Measurements from ENCODE around the gene OR10AG1. TPM values are rescaled to one million over a fixed set of nuclear protein-coding genes. Genes with fewer than 3 reads are reported as not detected.

Gene OR10AG1, protein sequence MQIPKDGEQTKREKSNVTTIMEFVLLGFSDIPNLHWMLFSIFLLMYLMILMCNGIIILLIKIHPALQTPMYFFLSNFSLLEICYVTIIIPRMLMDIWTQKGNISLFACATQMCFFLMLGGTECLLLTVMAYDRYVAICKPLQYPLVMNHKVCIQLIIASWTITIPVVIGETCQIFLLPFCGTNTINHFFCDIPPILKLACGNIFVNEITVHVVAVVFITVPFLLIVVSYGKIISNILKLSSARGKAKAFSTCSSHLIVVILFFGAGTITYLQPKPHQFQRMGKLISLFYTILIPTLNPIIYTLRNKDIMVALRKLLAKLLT
- total RNA-seq (ENCODE audit: unreplicated experiment): not detected
- long read RNA-seq: 0 reads

DNA sequence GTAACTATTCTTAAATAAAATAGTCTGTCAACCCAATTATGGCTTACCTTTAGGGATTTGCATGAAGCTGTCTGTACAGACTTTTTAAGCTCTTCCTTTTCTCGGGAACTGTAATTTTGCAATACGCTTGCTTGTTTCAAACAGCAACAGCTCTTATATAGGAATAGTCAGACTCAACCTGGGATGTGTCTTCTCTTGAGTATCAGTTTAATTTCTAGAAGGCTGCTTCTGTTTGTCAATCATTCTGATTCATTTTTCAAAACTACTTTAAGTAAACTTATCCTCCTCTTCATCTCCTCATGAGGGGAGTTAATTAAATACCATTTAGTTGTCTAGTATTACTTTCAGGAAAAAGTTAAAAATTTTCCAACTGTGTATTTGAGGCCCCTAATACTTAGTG, at the start of gene OR10AG1:
Gene OR10AG1 (minus strand): TSS at position 101 of the 400 bp plus-strand sequence. CDS start 38 bp downstream, at position 63.
- no peak within 1 kb of the TSS for H3K27ac Mint-ChIP-seq (ENCODE audit: unreplicated experiment)
- no peaks in the 10 kb centered on the region for H3K9me3 Mint-ChIP-seq (ENCODE audit: unreplicated experiment)
- no peaks in the 10 kb centered on the region for H3K36me3 Mint-ChIP-seq (ENCODE audit: unreplicated experiment)
- H3K27me3 Mint-ChIP-seq (ENCODE audit: unreplicated experiment): no peaks in the 10 kb centered on the region
- TF ChIP-seq, protein P1, sequence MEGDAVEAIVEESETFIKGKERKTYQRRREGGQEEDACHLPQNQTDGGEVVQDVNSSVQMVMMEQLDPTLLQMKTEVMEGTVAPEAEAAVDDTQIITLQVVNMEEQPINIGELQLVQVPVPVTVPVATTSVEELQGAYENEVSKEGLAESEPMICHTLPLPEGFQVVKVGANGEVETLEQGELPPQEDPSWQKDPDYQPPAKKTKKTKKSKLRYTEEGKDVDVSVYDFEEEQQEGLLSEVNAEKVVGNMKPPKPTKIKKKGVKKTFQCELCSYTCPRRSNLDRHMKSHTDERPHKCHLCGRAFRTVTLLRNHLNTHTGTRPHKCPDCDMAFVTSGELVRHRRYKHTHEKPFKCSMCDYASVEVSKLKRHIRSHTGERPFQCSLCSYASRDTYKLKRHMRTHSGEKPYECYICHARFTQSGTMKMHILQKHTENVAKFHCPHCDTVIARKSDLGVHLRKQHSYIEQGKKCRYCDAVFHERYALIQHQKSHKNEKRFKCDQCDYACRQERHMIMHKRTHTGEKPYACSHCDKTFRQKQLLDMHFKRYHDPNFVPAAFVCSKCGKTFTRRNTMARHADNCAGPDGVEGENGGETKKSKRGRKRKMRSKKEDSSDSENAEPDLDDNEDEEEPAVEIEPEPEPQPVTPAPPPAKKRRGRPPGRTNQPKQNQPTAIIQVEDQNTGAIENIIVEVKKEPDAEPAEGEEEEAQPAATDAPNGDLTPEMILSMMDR (IDR thresholded peaks at IDR 0.05; ENCODE audit: partially characterized antibody, unreplicated experiment): no peak
- no peak for DNase-seq
- H3K4me1 Mint-ChIP-seq (ENCODE audit: low read depth, unreplicated experiment): no peaks in the 10 kb centered on the region
- H3K4me3 Mint-ChIP-seq (ENCODE audit: unreplicated experiment): no peak within 1 kb of the TSS

DNA sequence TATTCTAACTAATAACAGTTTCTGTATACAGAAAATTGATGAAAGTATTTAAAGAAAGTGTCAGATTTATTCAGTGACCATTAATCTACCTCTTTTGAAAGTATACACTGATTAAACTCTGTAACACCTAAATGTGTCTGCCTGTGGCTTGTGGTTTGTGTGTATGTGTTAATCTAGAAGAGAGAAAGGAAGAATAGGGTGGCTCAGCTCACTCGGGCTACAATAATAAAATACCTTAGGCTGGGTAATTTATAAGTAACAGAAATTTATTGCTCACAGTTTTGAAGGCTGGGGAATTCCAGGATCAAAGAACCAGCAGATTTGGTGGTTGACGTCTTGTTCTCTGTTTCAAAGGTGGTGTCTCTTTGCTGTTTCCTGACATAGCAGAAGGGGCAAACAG, 44.1 kb upstream of the OR10AG1 start:
- Mint-ChIP-seq H3K4me1 (ENCODE audit: low read depth, unreplicated experiment) (no peaks in the 10 kb centered on the region), H3K27me3 (ENCODE audit: unreplicated experiment) (no peaks in the 10 kb centered on the region), H3K27ac (ENCODE audit: unreplicated experiment) (no peak overlapping the region), H3K9me3 (ENCODE audit: unreplicated experiment) (peaks cover 3% of the 10 kb centered on the region), H3K4me3 (ENCODE audit: unreplicated experiment) (no peak overlapping the region), H3K36me3 (ENCODE audit: unreplicated experiment) (no peaks in the 10 kb centered on the region)
- DNase-seq: no peak
- TF ChIP-seq, protein P1 (IDR thresholded peaks at IDR 0.05; ENCODE audit: partially characterized antibody, unreplicated experiment): no peak

DNA sequence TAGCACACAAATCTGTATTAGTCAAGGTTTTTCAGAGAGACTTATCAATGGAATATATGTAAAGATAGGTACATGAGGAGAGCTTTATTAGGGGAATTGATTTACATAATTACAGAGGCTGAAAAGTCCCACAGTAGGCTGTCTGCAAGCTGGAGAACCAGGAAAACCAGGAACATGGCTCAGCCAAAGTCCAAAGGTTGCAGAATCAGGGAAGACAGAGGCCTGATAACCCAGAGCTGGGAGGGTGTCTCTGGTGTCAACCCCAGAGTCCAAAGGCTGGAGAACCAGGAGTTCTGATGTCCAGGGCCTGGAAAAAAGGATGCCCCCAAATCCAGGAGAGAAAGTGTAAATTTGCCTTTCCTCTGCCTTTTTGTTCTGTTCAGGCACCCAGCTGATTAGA, 41.0 kb upstream of the OR10AG1 start:
- Mint-ChIP-seq H3K27me3 (ENCODE audit: unreplicated experiment) (no peaks in the 10 kb centered on the region), H3K27ac (ENCODE audit: unreplicated experiment) (no peak overlapping the region), H3K4me1 (ENCODE audit: low read depth, unreplicated experiment) (no peaks in the 10 kb centered on the region), H3K4me3 (ENCODE audit: unreplicated experiment) (no peak overlapping the region), H3K36me3 (ENCODE audit: unreplicated experiment) (no peaks in the 10 kb centered on the region), H3K9me3 (ENCODE audit: unreplicated experiment) (peaks cover 3% of the 10 kb centered on the region)
- DNase-seq: no peak
- TF ChIP-seq, protein P1 (IDR thresholded peaks at IDR 0.05; ENCODE audit: partially characterized antibody, unreplicated experiment): no peak

DNA sequence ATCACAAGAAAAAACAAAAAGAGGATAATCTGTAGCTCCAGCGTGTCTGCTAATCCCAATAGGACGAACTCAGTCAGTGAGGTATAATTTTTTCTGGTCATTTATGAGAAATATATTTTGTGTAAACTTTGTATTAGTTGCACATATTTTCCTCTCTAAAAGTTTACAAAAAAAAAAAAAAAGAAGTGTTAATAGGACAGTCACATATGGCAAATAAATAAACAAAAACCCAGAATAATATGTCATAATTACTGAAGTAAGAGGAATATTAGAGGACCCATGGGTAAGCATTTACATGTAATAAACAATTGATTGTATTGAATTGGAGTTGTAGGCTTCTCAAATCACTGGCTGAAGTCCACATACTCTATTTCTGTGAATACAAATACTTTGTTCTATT, 24.8 kb upstream of the OR10AG1 start, which contains the start of gene OR5F1:
Gene OR5F1 (minus strand): TSS at position 101 of the 400 bp plus-strand sequence. CDS start 0 bp downstream, at position 101.
- DNase-seq: no peak
- H3K4me3 Mint-ChIP-seq (ENCODE audit: unreplicated experiment): no peak within 1 kb of the TSS
- peaks cover 2% of the 10 kb centered on the region for H3K27me3 Mint-ChIP-seq (ENCODE audit: unreplicated experiment)
- no peaks in the 10 kb centered on the region for H3K4me1 Mint-ChIP-seq (ENCODE audit: low read depth, unreplicated experiment)
- no peaks in the 10 kb centered on the region for H3K36me3 Mint-ChIP-seq (ENCODE audit: unreplicated experiment)
- no peaks in the 10 kb centered on the region for H3K9me3 Mint-ChIP-seq (ENCODE audit: unreplicated experiment)
- TF ChIP-seq, protein P1 (IDR thresholded peaks at IDR 0.05; ENCODE audit: partially characterized antibody, unreplicated experiment): no peak
- no peak within 1 kb of the TSS for H3K27ac Mint-ChIP-seq (ENCODE audit: unreplicated experiment)

DNA sequence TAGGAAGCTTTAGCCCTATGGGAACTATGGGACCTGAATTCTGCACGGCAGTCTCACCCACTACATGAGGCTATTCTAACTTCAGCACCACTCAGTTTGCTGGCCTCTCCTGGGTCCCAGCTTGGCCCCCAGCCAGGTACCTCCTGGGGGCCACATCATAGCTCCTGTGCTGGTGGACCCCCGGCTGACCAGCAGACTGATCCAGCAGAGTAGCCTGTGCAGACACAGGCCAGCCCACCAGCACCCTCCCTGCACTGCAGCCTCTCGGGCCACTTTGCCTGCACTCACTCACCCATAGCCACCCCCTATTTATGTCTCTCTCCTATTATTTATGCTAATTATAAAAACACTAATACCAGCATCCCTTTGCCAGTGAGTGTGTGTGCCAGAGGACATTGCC, 1.2 kb upstream of the OR10AG1 start:
- Mint-ChIP-seq H3K27ac (ENCODE audit: unreplicated experiment) (no peak overlapping the region), H3K27me3 (ENCODE audit: unreplicated experiment) (peaks cover 1% of the 10 kb centered on the region), H3K4me3 (ENCODE audit: unreplicated experiment) (no peak overlapping the region), H3K4me1 (ENCODE audit: low read depth, unreplicated experiment) (no peaks in the 10 kb centered on the region), H3K9me3 (ENCODE audit: unreplicated experiment) (no peaks in the 10 kb centered on the region), H3K36me3 (ENCODE audit: unreplicated experiment) (no peaks in the 10 kb centered on the region)
- TF ChIP-seq, protein P1 (IDR thresholded peaks at IDR 0.05; ENCODE audit: partially characterized antibody, unreplicated experiment): no peak
- no peak for DNase-seq
